T47D (cell line): ENCODE measurements around the gene ANKRD10.

Experiments
- DNase-seq, 2 experiments: peaks; one replicate each; pipeline versions ENCODE4 v3.0.0 to v3.0.0-alpha.2; 2011 to 2012; ENCODE audit warnings: low read depth in 1 of 2, low spot score in 1 of 2
- JUND ChIP-seq: IDR thresholded peaks from 2 replicates; pipeline ENCODE4 v1.6.1; 2012; ENCODE audit warnings: low read depth
- in situ Hi-C: cut with HindIII; loops from 2 replicates; pipeline ENCODE4 v1.10.0; 2016; ENCODE audit warnings: low sequenced_read_pairs, low pct_unique_long_range_greater_than_20kb

The ANKRD10 gene

DNA sequence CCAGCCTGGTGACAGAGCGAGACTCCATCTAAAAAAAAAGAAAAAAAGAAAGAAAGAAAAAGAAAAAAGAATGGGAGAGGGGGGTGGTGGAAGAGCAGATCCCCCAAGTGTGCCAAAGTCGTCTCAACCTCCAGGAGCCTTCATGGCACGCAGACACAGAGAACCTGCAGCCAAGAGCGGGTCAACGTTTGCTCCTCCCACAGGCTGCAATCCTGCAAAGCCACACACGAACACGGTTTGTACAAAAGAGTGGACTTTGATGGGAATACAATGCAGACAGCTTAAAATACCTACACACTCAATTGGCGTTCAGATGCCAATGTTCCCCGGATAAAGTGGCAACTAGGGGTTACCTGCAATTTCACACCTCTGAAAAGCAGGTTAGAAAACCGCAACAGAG lies 29.4 kb downstream of the ANKRD10 start:
- in situ Hi-C loops, result no loop called here
- DNase-seq, result no peak
- TF ChIP-seq JUND, result no peak

- no peak for TF ChIP-seq JUND
- in situ Hi-C loops, result no loop called here
- DNase-seq, result no peak
Measured at GRCh38 chr13:110884517-110884916, 30.4 kb downstream of the ANKRD10 start.

DNA sequence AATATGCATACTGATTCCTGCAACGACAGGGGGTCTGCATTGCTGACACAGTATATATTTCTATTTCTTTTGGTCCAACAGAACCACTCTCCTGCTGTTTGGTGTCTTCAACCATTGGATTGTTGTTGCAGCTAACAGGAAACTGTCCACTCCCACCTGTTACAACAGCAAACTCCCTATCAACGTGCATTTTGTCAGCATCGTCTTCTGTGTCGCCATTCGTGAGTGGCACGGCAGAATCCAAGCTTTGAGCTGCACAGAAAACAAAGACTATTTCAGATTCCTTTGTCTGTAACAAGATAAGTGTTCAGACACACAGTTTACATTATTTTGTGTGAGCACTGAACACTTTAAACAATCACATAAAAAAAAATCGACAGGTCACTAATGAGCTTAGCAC lies 31.3 kb downstream of the ANKRD10 start:
- in situ Hi-C loops, result no loop called here
- TF ChIP-seq JUND, result no peak

GRCh38 chr13:110882972-110883371 lies 31.9 kb downstream of the ANKRD10 start:
- TF ChIP-seq JUND, result no peak
- no peak for DNase-seq
- in situ Hi-C loops, result no loop called here

More for the DNA sequence above, 31.3 kb downstream of the ANKRD10 start:
- no peak for DNase-seq

DNA sequence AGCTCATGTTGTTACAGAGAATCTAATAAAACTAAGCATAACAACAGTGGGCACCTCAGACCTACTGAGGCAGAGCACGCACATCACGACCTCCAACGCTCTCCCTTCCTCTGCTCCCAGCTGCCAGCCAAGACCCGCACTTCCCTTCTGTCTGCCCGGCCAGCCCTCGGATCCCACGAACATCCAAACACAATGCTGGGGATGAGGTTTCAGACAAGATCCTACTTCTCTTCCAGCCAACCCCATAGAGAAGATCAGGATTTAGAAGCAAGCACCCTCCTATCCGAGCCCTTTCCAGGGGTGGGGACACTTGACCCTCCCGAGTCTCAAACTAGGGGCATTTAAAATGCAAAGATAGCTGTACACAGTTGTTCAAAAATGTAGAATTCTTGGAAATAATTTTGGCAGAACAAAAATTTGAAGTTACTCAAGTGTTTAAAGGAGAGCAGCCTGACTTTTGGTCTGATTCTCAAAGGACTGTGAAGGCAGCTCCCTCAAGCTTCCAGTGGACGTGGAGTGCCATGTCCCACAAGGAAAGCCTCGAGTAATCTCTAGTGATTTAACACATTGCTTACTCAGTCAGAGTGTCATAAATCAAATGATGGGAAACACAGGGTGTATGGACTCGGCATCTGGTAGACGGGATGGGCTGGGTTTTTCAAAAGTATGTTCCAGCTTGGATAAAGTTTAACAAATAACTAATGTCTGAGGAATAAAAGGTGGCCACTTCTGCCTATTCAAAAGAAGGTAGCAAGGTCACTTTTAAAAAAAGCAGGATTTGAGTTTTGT lies 32.8 kb downstream of the ANKRD10 start:
- in situ Hi-C loops, result no loop called here
- TF ChIP-seq JUND, result no peak
- no peak for DNase-seq

GRCh38 chr13:110880627-110881026 lies 34.2 kb downstream of the ANKRD10 start:
- in situ Hi-C loops, result no loop called here
- DNase-seq, result no peak
- TF ChIP-seq JUND, result no peak

DNA sequence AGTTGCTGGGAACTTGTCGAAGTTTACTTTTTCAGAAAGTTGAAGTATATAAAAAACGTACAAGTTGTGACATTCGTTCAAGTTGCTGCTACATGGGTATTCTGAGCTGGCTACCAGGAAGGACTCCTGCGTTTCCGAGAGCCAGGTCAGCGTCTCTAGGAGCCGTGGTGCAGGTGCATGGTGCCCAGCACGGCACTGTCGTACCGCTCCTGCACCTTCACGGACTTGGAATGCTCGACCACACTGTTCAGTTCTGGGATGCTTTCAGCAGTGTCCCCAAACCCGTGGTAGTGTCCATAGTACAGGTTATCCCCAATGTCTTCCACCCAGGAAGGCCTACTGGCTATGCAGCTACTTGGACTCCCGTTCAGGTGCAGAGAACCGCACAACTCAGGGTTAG lies 35.4 kb downstream of the ANKRD10 start:
- no peak for DNase-seq
- in situ Hi-C loops, result no loop called here
- no peak for TF ChIP-seq JUND

- in situ Hi-C loops, result no loop called here
- TF ChIP-seq JUND, result no peak
Measured at GRCh38 chr13:110877737-110878258, 37.1 kb downstream of the ANKRD10 start.

DNA sequence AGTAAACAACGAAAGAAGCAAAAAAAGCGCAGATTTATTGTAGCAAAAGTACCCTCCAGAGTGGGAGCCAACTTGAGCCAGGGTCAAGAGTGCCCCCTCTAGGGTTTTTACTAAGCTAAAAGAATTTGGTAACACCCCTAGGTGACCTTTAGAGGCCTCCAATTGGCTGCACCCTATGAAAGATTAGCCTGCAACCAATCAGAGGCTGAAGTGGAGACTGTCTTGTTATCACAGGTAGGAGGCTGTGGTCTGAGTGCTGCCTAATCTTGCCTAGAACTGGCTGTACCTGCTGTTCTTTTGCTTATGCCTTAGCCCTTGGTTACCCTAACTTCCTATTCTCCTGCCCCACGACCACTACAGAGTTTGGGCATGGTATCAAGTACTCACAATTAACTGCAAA lies 38.3 kb downstream of the ANKRD10 start:
- in situ Hi-C loops, result no loop called here
- DNase-seq, result no peak
- no peak for TF ChIP-seq JUND

More at GRCh38 chr13:110877737-110878258, 37.1 kb downstream of the ANKRD10 start:
- no peak for DNase-seq

GRCh38 chr13:110875241-110875640 lies 39.6 kb downstream of the ANKRD10 start:
- no peak for DNase-seq
- in situ Hi-C loops, result no loop called here

DNA sequence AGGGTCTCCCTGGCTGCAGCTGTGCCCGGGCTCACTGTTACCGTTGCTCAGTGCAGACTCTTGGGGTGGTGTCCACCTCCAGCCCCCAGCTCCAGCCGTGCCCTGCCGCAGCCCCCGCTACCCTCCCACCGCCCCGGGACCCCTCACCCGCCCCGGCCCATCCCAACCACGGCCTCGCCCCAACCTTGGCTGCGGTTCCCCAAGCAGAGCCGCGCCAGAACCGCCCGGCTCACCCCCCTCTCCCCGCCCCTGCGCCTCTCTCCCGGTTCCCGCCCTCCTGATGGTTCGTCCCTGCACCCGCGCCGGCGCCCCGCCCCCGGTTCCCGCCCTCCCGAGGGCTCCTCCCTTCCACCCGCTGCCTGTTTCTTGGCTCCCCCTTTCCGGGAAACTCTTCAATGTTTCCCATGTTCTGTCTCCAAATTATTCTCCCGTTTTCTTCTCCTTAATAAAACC lies 40.3 kb downstream of the ANKRD10 start:
- in situ Hi-C loops, result no loop called here
- TF ChIP-seq JUND, result no peak
- peak; percentile 72 to 82 for DNase-seq

More at GRCh38 chr13:110875241-110875640, 39.6 kb downstream of the ANKRD10 start:
- TF ChIP-seq JUND, result no peak

DNA sequence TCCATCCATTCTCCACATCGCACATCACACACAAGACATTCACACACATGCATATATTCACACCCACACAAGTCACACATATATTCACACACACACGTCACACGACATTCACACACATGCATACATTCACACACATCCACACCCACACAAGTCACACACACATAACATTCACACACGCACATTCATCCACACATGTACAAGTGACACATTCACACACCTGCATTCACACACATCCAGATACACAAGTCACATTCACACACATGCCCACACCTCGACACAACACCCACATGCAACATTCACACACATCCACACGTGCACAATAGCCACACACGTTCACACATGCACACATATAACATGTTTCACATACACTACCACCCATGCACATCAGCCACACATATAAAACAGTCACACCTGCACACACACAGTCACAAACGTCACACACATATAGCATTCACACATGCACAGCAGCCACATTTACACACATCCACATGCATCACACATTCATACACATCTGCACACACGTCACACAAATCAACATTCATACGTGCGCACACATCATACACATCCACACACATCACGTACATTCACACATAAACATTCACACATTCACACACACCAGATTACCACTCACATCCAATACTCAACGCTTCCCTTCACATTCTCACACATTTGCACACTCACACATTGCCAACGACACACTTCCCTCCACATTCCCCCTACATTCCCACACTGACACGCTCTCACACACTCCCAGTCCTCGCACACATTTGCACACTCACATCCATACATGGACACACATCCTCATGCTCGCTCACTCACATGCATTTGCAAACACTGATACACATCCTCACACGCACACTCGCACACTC lies 41.0 kb downstream of the ANKRD10 start:
- in situ Hi-C loops, result no loop called here
- TF ChIP-seq JUND, result no peak
- no peak for DNase-seq
